Astrocyte (in vitro differentiated cells and primary cell): Measurements from ENCODE around the gene GPRC5A. TPM values are rescaled to one million over a fixed set of nuclear protein-coding genes. Genes with fewer than 3 reads are reported as not detected.

Source experiments
- total RNA-seq: library from RNA; stranded (reverse); gene quantifications from 2 replicates; pipeline ENCODE4 v1.2.1, GENCODE V29; 2021

Gene GPRC5A
- total RNA-seq, 1 donor from 2014 or later, result 12.5 TPM

Other genes starting within 250 kb of the GPRC5A start
- 2.8 and 4.3 TPM in 2 replicates for gene GPR19, start 195.4 kb upstream of the GPRC5A start, total RNA-seq
- 13.4 and 16.7 TPM in 2 replicates for gene CDKN1B, start 174.2 kb upstream of the GPRC5A start, total RNA-seq
- 0.38 and 0.70 TPM in 2 replicates for gene APOLD1, start 105.9 kb upstream of the GPRC5A start, total RNA-seq
- gene DDX47, start 78.2 kb upstream of the GPRC5A start, total RNA-seq, result 54.6 and 62.1 TPM in 2 replicates
- gene GPRC5D, start 60.6 kb downstream of the GPRC5A start, total RNA-seq, result not detected in 2 replicates
- 27.8 and 28.9 TPM in 2 replicates for gene HEBP1, start 108.7 kb downstream of the GPRC5A start, total RNA-seq
- 6.2 and 6.3 TPM in 2 replicates for gene FAM234B, start 152.8 kb downstream of the GPRC5A start, total RNA-seq
- 0.23 TPM in 1 of 2 replicates, not detected in the other for gene GSG1, start 212.1 kb downstream of the GPRC5A start, total RNA-seq